DMS79 treated with DMSO at 0.1 percent for 48 hours (cell line): Measurements from ENCODE around the gene ANKRA2.

Experiments used
- DNase-seq: peaks from one replicate; lab custom pipeline; 2025; lab: John Stamatoyannopoulos, UW

The ANKRA2 gene

GRCh38 chr5:73565139-73565968, at the start of gene ANKRA2, which contains the start of gene UTP15:
ANKRA2 (minus strand) TSS chr5:73565639; CDS start chr5:73562881, 2,758 bp downstream.
UTP15 (plus strand) TSS chr5:73565743; CDS start chr5:73567345, 1,602 bp downstream.
- peak; percentile 79 for DNase-seq

GRCh38 chr5:73615085-73615484, 49.6 kb upstream of the ANKRA2 start:
- DNase-seq: no peak

- DNase-seq: no peak
Measured at GRCh38 chr5:73612799-73613198, 47.4 kb upstream of the ANKRA2 start.

- no peak for DNase-seq
Measured at GRCh38 chr5:73607228-73607627, 41.8 kb upstream of the ANKRA2 start.

- no peak for DNase-seq
Measured at GRCh38 chr5:73606206-73606753, 40.8 kb upstream of the ANKRA2 start.

GRCh38 chr5:73605223-73606087, 40.0 kb upstream of the ANKRA2 start:
- no peak for DNase-seq

- no peak for DNase-seq
Measured at GRCh38 chr5:73603998-73604397, 38.6 kb upstream of the ANKRA2 start.

GRCh38 chr5:73599380-73599779, 33.9 kb upstream of the ANKRA2 start:
- DNase-seq: no peak

- DNase-seq: no peak
Measured at GRCh38 chr5:73596705-73597328, 31.4 kb upstream of the ANKRA2 start.

- no peak for DNase-seq
Measured at GRCh38 chr5:73592551-73592950, 27.1 kb upstream of the ANKRA2 start.

GRCh38 chr5:73591698-73592501, 26.5 kb upstream of the ANKRA2 start:
- no peak for DNase-seq

- peak; percentile 40 for DNase-seq
Measured at GRCh38 chr5:73591102-73591695, 25.8 kb upstream of the ANKRA2 start.

- no peak for DNase-seq
Measured at GRCh38 chr5:73587923-73588322, 22.5 kb upstream of the ANKRA2 start.

GRCh38 chr5:73582285-73583145, 17.1 kb upstream of the ANKRA2 start:
- DNase-seq: no peak

- no peak for DNase-seq
Measured at GRCh38 chr5:73565969-73566547, 619 bp upstream of the ANKRA2 start.

GRCh38 chr5:73564675-73565074, 764 bp downstream of the ANKRA2 start:
- no peak for DNase-seq

- DNase-seq: no peak
Measured at GRCh38 chr5:73564018-73564417, 1.4 kb downstream of the ANKRA2 start.

- no peak for DNase-seq
Measured at GRCh38 chr5:73558950-73559349, 6.5 kb downstream of the ANKRA2 start.

GRCh38 chr5:73552642-73553041, 12.8 kb downstream of the ANKRA2 start:
- DNase-seq: no peak
